Body of pancreas (tissue), 4 donors: Measurements from ENCODE around the gene TMEM135. TPM values are rescaled to one million over a fixed set of nuclear protein-coding genes. Genes with fewer than 3 reads are reported as not detected.
"Not testable (repeated sequence)": the region's sequence is repeated elsewhere in the genome, so short reads cannot be mapped to it uniquely, and the experiment has no call there.

Experiments used
- ATAC-seq: fragments of 150-250 bp; one replicate; pipeline ENCODE4 v1.9.1; 2016
- DNase-seq, 4 donors: peaks; one replicate each; pipeline ENCODE4 v3.0.0-alpha.2; 2019
- H3K27ac ChIP-seq, 4 donors: fragments of 200-600 bp; sonication (generic); 1 replicate in 3 of 4; 2 replicates in 1 of 4; pipeline versions ENCODE4 v1.5.1 to v1.6.1; 2016 to 2019; ENCODE audit warnings: mild to moderate bottlenecking in 1 of 4, mixed read lengths in 1 of 4, moderate library complexity in 1 of 4
- H3K27me3 ChIP-seq, 2 donors: fragments of 200-600 bp; sonication (generic); one replicate each; pipeline ENCODE4 v1.6.0; 2016; ENCODE audit warnings: mild to moderate bottlenecking in 1 of 2
- H3K36me3 ChIP-seq, 2 donors: fragments of 200-600 bp; sonication (generic); replicated peaks in 1 of 2; 2 replicates each; pipeline ENCODE4 v1.5.1; 2016; ENCODE audit warnings: low read depth in 2 of 2; ENCODE audit not compliant: insufficient read depth in 1 of 2
- H3K4me1 ChIP-seq: fragments of 200-600 bp; sonication (generic); one replicate; pipeline ENCODE4 v1.6.0; 2016
- H3K4me3 ChIP-seq, 2 donors: fragments of 200-600 bp; sonication (generic); 1 replicate in 1 of 2; 2 replicates in 1 of 2; pipeline ENCODE4 v1.5.1; 2016 to 2019
- H3K9me3 ChIP-seq, 3 donors: fragments of 200-600 bp; sonication (generic); 1 replicate in 2 of 3; 2 replicates in 1 of 3; pipeline ENCODE4 v1.5.1; 2016
- POLR2A ChIP-seq, 3 donors: fragments of 450-650 bp; IDR thresholded peaks; one replicate each; pipeline ENCODE4 v1.6.1; 2016; ENCODE audit warnings: antibody characterized with exemption in 3 of 3, mild to moderate bottlenecking in 2 of 3
- WGBS, 2 donors: methylation state at CpG; one replicate each; pipeline ENCODE4 v1.1.5; 2017; 5-methylcytosine and 5-hydroxymethylcytosine counted together
- intact Hi-C: fragments of 100-400 bp; cut with DNase I; formaldehyde crosslinking; loops from one replicate; pipeline ENCODE4 v1.15.1; 2023
- total RNA-seq, 2 donors: library from RNA; depleted of rRNA; stranded (reverse); fragments of >200 nt; gene quantifications; one replicate each; pipeline ENCODE4 v1.1.0, GENCODE V29; 2016
- TF ChIP-seq, protein P1 (sequence below), 7 experiments: fragments of 450-650 bp in 4 of 7; fragments of 200-600 bp in 3 of 7; sonication (generic) in 3 of 7; IDR thresholded peaks; one replicate each; pipeline ENCODE4 v1.5.1; 2016 to 2019; ENCODE audit warnings: antibody characterized with exemption in 7 of 7

TMEM135 gene
- total RNA-seq, 2 donors from 2014 or later: 11.2 to 20.1 TPM

- DNase-seq (no peak), ATAC-seq (no peak)
- H3K27ac ChIP-seq: no peak overlapping the region
- no peaks in the 10 kb centered on the region for H3K4me1 ChIP-seq
- H3K36me3 ChIP-seq: no peaks in the 10 kb centered on the region
- H3K9me3 ChIP-seq: no peaks in the 10 kb centered on the region
- intact Hi-C loops: no loop called here
- 64 to 95% methylated on average over 3 of the region's 3 CpGs for WGBS, 2 donors
- H3K4me3 ChIP-seq: no peak overlapping the region
- H3K27me3 ChIP-seq: no peaks in the 10 kb centered on the region
- TF ChIP-seq, protein P1, sequence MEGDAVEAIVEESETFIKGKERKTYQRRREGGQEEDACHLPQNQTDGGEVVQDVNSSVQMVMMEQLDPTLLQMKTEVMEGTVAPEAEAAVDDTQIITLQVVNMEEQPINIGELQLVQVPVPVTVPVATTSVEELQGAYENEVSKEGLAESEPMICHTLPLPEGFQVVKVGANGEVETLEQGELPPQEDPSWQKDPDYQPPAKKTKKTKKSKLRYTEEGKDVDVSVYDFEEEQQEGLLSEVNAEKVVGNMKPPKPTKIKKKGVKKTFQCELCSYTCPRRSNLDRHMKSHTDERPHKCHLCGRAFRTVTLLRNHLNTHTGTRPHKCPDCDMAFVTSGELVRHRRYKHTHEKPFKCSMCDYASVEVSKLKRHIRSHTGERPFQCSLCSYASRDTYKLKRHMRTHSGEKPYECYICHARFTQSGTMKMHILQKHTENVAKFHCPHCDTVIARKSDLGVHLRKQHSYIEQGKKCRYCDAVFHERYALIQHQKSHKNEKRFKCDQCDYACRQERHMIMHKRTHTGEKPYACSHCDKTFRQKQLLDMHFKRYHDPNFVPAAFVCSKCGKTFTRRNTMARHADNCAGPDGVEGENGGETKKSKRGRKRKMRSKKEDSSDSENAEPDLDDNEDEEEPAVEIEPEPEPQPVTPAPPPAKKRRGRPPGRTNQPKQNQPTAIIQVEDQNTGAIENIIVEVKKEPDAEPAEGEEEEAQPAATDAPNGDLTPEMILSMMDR (IDR thresholded peaks at IDR 0.05): no peak
- no peak for TF ChIP-seq POLR2A (IDR thresholded peaks at IDR 0.05)
Observed at GRCh38 chr11:87141980-87142514, 104.3 kb downstream of the TMEM135 start.

DNA sequence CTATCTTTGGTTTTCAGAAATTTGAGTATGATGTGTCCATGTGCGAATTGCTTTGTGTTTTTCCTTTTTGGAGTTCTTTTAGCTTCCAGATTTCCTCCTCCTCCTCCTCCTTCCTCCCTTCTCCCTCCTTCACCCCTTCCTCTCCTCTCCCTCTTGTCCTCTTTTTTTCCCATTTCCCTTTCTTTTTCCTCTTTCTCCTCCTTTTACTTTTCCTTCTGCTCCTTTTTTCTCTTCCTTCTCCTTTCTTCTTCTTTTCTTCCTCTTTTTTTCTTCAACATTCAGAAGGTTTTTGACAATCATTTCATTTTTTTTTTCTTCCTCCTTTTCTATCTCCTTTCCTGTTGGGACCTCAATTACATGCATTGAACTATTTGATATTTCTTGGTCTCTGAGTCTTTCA is 104.9 kb downstream of the TMEM135 start:
- ATAC-seq (no peak), DNase-seq (no peak)
- intact Hi-C loops: no loop called here
- Histone ChIP-seq H3K27me3 (no peaks in the 10 kb centered on the region), H3K36me3 (no peaks in the 10 kb centered on the region), H3K27ac (no peak overlapping the region), H3K4me3 (no peak overlapping the region), H3K9me3 (no peaks in the 10 kb centered on the region), H3K4me1 (no peaks in the 10 kb centered on the region)
- TF ChIP-seq, protein P1 (IDR thresholded peaks at IDR 0.05): no peak
- no peak for TF ChIP-seq POLR2A (IDR thresholded peaks at IDR 0.05)
- WGBS, 2 donors: 95 to 100% methylated on average over 1 of the region's 1 CpG

DNA sequence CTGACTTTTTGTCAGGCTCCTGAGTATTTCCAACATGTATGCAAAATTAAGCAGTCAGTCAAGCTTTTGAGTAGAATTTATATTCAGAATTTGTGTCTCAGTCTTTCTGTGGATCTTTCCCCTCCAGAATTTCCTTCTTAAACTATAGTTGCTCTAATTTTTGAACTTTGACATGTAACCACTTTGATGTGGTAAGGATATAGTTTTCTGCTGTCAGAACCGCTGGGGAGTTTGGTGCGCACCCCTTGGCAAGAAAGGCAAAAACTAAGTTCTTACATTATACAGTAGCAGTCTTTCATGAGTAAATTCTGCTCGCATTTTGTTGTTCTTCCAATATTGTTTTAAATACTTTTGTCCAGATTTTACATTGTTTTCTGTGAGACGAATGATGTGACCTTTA is 105.9 kb downstream of the TMEM135 start:
- H3K27ac ChIP-seq: no peak overlapping the region
- H3K36me3 ChIP-seq: no peaks in the 10 kb centered on the region
- DNase-seq: no peak
- no peak for ATAC-seq
- TF ChIP-seq POLR2A (IDR thresholded peaks at IDR 0.05): no peak
- TF ChIP-seq, protein P1 (IDR thresholded peaks at IDR 0.05): no peak
- intact Hi-C loops: no loop called here
- H3K27me3 ChIP-seq: no peaks in the 10 kb centered on the region
- H3K4me1 ChIP-seq: no peaks in the 10 kb centered on the region
- H3K9me3 ChIP-seq: no peaks in the 10 kb centered on the region
- H3K4me3 ChIP-seq: no peak overlapping the region
- WGBS, 2 donors: 87 to 94% methylated on average over 4 of the region's 4 CpGs

DNA sequence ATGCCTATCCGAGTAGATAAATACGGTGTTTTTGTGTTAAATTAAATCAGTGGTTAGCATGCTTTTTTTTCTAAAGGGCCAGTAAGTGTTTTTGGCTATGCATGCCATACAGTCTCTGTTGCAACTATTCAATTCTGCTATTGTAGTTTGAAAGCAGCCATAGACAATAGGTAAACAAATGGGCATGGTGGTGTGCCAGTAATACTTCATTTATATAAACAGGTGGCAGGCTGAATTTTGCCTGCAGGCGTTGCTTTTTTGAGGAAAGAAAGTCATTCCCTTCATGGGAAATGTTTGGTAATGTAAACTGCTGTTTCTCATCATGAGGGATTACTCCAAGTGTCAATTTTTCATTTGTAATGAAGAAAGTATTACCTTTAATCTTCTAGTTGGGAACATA is 106.5 kb downstream of the TMEM135 start:
- Histone ChIP-seq H3K9me3 (no peaks in the 10 kb centered on the region), H3K36me3 (no peaks in the 10 kb centered on the region), H3K4me1 (no peaks in the 10 kb centered on the region), H3K4me3 (no peak overlapping the region), H3K27ac (no peak overlapping the region), H3K27me3 (no peaks in the 10 kb centered on the region)
- 42 to 48% methylated on average over 3 of the region's 3 CpGs for WGBS, 2 donors
- intact Hi-C loops: no loop called here
- DNase-seq (no peak), ATAC-seq (no peak)
- no peak for TF ChIP-seq POLR2A (IDR thresholded peaks at IDR 0.05)
- TF ChIP-seq, protein P1 (IDR thresholded peaks at IDR 0.05): no peak

DNA sequence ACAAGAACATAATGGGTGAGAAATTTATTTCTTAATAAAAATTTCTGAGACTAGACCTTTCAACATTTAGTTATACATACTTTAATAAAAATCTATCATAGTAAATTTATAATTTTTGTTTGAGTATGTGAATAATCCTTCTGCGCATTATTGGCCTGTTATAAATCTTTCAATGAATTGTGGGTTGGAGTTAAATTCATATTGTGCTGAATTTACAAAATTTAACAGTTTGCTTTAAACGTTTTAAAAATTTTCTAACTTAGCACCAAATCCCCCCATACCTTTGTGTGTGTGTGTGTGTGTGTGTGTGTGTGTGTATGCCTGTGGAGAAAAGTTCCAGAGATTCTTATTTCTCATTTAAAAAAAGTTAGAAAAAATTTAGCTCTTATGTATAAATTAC is 111.0 kb downstream of the TMEM135 start:
- Histone ChIP-seq H3K36me3 (no peaks in the 10 kb centered on the region), H3K4me1 (no peaks in the 10 kb centered on the region), H3K27ac (no peak overlapping the region), H3K9me3 (no peaks in the 10 kb centered on the region), H3K4me3 (no peak overlapping the region), H3K27me3 (no peaks in the 10 kb centered on the region)
- ATAC-seq (no peak), DNase-seq (no peak)
- intact Hi-C loops: no loop called here
- TF ChIP-seq, protein P1 (IDR thresholded peaks at IDR 0.05): no peak
- no peak for TF ChIP-seq POLR2A (IDR thresholded peaks at IDR 0.05)
- 83 to 84% methylated on average over 2 of the region's 2 CpGs for WGBS, 2 donors

- H3K36me3 ChIP-seq, DNase-seq, H3K27me3 ChIP-seq, H3K4me1 ChIP-seq, ATAC-seq, intact Hi-C loops, H3K27ac ChIP-seq, H3K4me3 ChIP-seq, H3K9me3 ChIP-seq: not testable (repeated sequence)
- 96% methylated on average over 7 of the region's 7 CpGs for WGBS, 2 donors
Observed at GRCh38 chr11:87149782-87150181, 112.0 kb downstream of the TMEM135 start.
